ENCODE results near the gene TLX1.
"Not testable (repeated sequence)": the region's sequence is repeated elsewhere in the genome, so short reads cannot be mapped to it uniquely, and the experiment has no call there.

TLX1 gene

DNA sequence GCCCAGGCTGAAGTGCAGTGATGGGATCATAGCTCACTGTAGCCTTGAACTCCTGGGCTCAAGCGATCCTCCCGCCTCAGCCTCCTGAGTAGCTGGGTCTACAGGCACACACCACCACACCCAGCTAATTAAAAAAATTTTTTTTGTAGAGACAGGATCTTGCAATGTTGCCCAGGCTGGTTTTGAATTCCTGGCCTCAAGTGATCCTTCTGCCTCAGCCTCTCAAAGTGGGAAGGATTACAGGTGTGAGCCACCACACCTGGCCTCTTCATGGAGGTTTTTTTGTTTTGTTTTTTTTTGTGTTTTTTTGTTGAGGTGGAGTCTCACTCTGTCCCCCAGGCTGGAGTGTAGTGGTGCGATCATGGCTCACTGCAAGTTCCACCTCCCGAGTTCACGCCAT, 23.4 kb downstream of the TLX1 start:
- not testable (repeated sequence) for DNase-seq

DNA sequence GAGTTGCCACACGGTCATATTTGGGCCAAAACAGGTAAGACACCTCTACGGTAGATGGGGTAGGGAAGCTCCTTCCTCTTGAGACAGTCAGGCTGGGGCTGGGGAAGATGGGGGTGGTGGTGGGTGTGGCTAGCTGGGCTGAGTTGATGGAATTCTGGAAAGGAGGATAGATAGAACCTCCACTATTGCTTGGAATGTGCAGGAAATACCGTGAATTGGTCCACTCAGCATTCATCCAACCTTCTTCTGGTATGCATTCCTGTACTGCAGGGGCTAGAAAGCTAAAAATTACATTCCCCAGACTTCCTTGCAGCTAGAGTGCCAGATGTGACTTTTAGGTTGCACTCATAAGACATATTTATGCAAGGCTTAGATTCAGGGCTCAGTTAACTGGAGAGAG, 24.8 kb downstream of the TLX1 start:
- no peak for DNase-seq

DNA sequence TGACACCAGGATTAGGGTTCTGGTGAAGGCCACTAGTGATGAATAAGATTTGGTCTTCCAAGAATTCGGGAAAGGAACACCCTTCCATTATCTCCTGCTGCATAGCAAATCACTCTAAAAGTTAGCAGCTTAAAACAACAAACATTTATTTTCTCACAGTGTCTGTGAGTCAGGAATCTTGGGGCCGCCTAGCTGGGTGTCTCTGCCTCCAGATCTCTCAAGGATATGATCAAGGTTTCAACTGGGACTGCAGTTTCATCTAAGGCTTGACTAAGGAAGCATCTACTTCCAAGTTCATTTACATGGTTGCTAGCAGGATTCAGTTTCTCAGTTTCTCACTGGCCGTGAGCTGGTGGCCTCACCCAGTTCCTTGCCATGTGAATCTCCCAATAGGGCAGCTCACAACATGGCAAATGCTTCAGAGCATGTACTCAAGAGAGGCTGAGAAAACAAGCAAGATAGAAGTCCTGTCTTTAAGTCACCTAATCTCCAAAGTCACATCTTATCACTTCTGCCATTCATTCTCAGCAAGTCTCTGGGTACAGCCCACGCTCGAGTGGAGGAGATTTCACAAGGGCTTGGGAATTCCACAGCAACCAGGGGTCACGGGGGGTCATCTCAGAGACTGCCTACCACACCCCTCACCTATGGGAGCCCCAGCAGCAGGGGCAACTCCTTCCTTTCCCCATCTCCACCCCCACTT, 26.8 kb downstream of the TLX1 start:
- DNase-seq: no peak

DNA sequence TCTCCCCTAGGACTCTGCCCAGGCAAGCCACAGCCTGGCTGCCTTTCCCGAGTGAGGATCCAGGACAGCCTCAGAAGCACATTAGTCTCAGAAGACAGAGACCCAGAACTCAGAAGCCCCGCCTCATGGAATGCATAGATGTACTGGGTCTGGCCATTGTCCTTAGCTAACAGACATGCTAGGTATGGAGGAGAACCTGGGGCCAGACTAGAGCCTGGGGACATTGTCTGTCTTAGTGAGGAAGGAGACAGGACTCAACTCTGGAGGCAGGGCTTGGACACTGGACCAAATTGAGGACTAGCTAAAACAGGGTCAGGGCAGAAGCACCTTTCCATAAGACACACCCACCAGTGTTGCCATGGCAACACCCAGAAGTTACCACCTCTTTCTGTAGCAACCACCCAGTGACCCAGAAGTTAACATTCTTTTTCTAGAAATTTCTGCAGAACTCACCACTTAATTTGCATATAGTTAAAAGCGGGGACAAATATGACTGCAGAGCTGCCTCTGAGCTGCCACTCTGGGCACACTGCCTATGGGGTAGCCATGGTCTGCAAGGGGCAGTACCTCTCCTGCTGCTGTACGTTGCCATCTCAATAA, 27.5 kb downstream of the TLX1 start:
- no peak for DNase-seq

DNA sequence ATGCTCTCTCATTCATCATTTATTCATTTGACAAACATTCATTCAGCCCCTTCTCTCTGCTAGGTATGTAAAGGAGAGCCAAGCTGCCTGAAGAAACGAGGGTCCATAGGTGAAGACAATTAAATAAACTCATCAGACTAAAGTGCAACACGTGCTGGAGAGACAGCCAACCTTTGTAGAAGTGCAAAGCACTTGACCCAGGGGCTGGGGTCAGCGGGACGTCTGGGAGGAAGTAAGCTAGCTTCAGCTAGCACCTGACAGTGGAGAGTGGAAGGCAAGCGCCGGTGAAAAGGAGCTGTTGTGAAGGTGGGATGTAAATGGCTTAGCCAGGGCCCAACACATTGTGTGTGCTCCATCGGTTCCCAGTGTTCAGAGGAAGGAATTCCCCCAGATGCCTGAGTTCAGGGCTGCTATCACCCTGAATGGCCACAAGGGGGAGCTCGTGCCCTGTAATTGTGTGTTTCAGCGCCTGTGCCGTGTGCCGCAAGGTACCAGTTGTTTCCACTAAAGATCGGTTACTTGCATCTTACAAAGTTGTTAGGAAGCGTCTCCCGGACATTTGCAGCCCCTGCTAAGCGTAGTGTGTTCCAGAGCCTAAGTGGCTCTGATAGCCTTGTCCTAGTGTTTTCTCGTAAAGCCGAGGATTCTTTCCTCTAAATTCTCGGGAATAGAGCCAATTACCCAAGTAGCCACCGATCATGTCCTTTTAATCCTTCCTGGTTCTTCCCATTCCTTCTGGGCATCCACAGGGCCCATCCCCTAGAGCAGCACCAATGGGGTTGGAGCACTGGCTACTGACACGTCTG, 30.6 kb downstream of the TLX1 start:
- peak; percentile 29 to 49 (median 42) for DNase-seq

DNA sequence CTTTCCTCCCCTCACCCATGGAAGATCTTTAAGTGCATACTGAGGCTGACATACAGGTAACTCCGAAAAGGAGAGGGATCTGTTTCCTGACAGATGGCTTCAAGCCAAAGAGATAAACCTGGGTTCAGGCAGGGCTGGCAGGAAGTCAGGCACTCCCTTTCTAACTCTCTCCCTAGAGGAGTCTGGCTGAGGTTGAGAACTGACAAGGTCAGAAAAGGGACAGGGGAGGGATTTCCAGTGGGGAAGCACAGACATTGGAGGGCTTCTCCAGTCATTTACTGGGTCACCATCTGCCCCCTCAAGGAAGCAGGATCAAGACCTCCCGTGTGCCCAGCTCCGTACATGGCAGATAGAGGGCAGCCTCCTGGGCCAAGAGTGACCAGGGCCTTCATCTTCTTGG, 31.6 kb downstream of the TLX1 start:
- DNase-seq: no peak

DNA sequence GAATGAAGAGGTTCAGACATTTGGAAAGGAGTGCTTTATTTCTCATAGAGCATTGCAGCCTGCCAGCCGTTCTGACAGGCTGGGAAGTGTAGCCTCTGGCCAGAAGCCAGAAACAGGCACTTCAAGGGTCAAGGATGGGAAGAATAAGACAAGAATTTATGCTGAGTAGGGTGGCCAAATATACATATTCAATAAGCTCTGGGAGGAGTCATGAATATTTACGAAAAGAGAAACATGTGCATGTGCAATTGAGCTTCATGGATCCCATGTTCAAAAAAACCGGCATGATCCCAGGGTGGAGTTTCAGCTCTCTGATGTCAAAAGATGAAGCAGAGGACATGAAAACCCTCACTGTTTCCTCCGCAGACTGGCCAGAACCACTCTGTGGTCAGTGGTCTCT, 32.9 kb downstream of the TLX1 start:
- no peak for DNase-seq

DNA sequence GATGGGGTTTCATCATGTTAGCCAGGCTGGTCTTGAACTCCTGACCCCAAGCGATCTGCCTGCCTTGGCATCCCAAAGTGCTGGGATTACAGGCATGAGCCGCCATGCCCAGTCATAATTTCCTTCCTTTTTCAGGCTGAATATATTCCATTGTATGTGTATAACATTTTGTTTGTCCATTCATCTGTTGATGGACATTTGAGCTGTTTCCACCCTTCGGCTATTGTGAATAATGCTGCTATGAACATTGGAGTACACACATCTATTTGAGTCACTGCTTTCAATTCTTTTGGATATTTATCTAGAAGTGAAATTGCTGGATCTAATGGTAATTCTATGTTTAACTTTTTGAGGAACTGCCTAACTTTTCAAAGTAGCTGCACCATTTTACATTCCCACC, 34.6 kb downstream of the TLX1 start:
- DNase-seq: no peak

DNA sequence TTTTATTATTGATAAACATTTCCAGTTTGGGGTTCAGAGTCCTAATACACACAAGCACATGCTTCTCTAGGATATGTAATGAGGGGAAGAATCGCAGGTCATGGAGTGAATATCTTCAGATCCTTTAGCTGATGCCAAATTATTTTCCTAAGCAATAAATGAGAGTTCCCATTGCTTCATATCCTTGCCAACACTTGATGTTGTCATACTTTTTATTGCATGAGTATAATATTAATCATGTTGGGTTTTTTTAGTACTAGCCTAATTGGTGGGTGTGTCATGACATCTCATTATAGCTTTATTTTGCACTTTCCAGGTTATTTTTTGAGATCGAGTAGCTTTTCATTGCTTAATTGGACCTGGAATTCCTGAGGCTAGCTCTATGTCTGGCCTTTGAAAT, 35.3 kb downstream of the TLX1 start:
- DNase-seq: no peak

DNA sequence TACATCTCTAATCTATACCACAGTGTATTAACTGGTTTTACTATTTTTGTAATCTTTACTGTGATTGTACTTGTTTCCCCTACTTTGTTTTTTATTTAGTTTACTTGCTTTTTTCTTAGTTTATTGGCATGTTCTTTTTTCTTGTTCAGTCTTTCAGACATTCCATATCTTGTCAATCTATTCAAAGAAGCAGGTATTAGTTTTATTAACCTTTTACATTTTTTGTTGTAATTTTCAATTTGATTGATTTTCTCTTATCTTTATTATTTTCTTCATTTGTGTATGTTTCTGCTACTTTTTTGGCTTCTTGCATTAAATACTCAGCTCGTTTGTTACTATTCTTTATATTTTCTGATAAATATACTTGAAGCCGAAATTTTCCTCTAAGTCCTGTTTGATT, 41.6 kb downstream of the TLX1 start:
- no peak for DNase-seq

DNA sequence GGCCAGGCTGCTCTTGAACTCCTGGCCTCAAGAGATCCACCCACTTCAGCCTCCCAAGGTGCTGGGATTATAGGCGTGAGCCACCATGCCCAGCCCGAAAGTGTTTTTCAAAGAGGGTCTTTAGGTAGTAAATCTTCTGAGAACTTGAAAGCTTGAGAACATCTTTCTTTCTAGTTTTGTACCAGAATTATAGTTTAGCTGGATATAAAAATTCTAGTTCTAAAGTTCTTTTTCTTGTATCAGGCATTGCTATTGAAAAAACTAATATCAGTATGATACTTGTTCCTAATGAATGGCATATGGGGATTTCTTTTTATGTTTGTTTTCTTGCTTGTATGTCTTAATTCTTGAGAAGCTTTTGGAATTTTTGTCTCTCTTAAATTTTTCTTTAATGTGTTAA, 43.2 kb downstream of the TLX1 start:
- no peak for DNase-seq

DNA sequence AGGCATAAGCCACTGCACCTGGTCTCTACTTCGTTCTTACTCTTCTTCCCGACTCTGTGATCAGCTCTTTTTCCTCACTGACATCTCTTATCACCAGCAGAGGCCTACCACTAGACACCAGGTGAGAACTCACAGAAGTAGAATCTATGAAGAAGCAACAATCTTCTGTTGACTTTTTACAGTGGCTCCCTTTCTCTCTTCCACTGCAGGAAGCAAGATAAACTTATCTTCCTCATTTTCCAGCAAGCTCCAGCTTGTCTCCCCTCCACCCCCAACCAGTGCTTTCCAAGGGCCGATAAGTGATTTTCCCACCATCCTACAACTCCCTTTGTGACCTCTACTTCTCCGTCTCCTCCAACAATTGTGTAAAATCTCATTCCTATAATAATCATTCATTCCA, 45.5 kb downstream of the TLX1 start:
- DNase-seq: no peak

DNA sequence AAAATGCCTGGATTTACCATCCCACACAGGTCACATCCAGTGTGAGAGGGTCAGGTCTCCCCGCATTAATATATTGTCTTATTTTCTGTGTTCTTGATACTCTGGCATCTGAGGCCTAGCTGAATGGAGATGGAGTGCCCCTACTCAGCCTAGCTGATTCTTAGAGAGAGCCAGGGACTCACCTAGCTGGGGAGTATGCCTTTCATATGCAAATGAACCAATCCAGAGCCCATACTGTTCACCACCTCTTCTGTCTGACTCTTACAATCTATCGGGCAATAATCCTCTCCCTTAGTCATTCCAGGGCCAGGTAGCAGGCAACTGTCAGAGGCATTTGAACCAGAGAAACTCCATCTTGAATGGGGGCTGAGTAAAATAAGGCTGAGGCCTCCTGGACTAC, 51.8 kb downstream of the TLX1 start:
- no peak for DNase-seq

DNA sequence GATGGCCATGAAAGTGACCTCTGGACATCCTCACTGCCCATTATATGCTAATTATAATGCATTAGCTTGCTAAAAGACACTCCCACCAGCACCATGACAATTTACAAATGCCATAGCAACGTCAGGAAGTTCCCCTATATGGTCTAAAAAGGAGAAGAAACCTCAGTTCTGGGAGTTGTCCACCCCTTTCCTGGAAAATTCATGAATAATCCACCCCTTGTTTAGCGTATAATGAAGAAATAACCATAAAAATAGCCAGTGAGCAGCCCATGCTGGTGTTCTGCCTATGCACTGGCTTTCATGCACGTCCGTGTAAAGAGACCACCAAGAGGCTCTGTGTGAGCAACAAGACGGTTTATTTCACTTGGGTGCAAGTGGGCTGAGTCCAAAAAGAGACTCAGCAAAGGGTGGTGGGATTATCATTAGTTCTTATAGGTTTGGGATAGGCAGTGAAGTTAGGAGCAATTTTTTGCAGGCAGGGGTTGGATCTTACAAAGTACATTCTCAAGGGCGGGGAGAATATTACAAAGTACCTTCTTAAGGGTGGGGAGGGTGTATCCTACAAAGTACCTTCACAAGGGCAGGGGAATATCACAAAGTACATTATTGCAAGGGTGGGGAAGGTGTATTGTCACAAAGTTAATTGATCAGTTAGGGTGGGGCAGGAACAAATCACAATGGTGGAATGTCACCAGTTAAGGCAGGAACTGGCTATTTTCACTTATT, 52.5 kb downstream of the TLX1 start:
- DNase-seq: no peak
